DMS79 treated with DMSO at 0.1 percent for 48 hours (cell line): ENCODE data around the gene SPOCK1.
"Not testable (repeated sequence)": the region's sequence is repeated elsewhere in the genome, so short reads cannot be mapped to it uniquely, and the experiment has no call there.

Experiments used
- DNase-seq: peaks from one replicate; lab custom pipeline; 2025; lab: John Stamatoyannopoulos, UW

Gene SPOCK1

DNA sequence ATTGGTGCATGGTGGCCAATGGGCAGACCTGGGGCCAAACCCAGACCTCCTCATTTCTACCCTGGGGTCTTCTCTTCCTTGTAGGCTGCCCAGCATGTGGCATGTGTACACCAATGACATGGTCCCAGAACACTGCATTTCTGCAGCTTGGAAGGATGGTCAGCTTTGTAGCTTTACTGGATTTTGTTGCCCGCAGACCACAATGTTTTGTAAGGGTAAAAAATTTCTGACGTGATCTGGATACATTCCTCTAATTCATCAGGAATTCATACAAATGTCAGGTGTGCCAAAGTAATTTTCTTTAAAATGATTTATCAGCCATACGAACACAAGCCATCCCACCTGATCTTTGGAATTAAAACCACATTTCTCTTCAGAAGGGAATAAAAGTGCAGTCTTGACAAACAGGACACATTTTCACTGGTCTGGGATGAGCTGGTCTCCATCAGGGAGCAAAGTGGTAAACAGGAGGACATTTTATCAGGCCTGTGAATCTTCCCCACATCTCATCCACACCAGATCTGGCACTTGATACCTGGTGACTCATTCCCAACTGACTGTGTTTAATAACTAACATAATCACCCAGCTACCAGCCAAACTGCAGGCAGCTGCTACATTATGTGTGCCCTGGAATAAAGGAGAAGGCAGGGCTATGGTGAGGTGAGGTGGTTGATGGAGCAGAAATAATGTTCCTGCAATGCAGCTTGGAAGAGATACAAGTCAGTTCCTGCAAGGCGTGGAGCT, 103.9 kb downstream of the SPOCK1 start:
- peak; percentile 41 for DNase-seq

DNA sequence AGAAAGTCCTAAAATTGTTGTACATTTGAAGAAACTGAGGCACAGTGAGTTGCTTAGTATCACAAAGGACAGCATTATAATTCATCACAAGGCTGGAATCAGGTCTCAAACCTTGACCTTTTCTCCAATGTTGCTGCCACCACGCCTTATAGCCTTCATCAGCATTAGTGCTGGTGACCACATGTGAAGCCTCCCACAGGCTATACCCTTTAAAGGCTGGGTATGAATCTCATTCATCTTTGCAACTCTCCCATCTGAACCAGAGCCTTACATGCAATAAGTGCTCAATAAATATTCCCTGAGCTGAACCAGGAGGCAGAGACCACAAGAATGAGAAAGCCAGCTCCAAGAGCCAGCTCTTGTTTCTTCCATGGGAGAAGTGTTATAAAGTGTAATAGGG, 104.7 kb downstream of the SPOCK1 start:
- DNase-seq: no peak

DNA sequence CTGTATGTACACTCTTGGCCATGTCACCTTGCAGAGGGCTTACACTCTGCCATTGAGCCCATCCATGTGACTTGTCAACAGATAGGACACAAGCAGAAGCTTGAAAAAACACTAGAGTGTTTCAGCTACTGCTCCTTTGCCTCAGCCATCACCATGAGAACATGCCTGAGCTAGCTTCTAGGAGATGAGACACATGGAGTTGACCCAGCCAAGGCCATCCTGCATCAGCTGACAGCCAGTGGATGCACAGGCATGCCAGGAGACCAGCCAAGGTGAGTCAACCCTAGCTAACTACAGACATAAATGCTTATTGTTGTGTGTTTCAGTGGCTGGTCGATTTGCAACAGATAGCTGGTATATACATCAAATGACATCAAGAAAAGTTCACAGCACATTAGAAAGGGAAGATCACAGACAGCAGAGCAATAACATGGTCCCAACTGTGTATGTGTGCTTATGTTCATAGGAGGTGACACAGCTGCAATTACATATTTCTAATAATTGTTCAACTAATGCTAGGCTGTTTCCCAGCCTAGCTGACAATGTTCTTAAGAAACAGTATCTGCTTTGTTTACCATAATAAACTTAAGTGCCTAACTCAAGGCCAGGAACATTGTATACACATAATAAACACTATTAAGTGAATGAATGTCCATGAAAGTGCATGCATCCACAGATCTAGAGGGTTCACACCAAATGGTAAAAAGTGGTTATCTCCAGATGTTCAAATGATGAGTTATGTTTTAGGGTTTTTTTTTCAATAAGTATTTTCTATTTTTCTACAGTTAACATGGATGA, 105.7 kb downstream of the SPOCK1 start:
- DNase-seq: no peak

DNA sequence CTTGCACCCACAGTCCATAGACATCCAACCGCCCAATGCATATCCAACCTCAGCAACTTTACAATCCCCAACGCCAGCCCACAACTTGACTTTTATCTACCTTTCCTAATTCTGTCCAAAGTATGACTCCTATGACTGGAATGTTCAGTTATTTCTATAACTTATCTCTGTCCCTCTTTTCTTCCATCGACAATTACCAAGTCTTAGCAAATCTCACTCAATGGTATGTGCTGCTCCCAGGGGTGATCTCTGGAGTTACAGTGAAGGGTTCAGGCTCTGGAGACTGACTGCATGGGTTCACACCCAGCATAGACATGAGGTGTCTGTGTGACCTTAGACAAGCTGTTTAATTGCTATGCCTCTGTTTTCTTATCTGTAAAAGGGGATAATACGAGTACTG, 106.9 kb downstream of the SPOCK1 start:
- no peak for DNase-seq

DNA sequence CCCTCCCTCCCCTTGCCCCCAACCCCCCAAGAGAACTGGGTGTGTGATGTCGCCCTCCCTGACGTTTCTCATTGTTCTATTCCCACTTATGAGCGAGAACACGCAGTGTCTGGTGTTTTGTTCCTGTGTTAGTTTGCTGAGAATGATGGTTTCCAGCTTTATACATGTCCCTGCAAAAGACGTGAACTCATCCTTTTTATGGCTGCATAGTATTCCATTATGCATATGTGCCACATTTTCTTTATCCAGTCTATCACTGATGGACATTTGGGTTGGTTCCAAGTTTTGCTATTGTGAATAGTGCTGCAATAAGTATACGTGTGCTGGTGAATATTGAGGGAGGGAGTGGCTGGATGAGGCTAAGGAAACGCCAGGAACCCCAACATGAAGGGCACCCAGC, 108.1 kb downstream of the SPOCK1 start:
- not testable (repeated sequence) for DNase-seq

DNA sequence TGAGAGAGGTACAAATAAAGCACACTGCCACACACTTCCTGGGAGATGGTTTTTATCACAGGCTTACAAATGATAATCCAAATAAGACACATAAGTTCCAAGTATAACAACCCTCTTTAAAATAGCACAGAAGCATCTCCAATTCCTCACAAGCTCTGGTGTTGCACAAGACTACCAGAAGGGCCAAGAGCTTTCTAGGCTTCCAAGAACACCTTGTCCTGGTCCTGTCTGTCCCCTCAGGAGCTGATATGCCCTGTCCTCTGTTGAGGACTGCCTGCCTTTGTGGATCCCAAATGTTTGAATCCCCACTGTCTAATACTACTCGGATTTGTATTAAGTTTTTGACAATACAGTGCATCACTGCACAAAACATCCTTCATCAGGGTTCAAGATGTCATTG, 110.1 kb downstream of the SPOCK1 start:
- DNase-seq: no peak

DNA sequence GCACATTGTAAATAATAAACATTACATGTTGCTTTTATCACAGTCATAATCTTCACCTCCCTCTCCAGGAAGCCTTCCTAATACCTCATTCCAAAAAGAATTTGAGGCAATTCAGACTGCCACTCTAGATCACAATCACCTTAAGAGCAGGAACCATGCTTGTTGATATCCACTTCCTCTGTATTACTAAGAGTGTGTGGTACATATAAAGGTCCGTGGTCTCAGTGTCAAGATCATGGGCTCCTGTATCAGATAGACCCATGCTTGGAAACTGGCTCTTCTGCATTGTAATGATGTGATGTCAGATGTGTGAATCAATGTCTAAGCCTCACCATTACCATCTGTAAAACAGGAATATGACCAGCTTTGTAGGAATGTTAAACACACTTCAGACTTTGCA, 114.1 kb downstream of the SPOCK1 start:
- DNase-seq: no peak

DNA sequence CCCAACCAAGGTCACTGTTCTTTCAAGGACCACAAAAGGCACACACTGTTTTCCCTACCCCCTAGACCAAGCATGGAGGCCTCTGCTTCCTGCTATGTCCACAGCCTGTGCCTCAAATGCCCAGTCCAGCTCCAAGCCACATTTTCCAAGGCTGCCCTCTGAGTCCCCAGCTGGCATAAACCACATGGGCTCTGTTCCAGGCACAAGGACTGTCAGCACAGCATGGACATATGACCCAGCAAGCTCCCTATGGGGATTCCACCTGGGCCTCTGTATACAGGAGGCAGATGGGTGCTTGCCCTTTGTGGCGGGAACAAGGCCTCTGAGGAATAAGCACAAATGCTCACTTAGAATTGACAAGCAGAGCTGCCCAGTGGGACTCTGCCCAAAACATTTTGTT, 115.2 kb downstream of the SPOCK1 start:
- DNase-seq: no peak

DNA sequence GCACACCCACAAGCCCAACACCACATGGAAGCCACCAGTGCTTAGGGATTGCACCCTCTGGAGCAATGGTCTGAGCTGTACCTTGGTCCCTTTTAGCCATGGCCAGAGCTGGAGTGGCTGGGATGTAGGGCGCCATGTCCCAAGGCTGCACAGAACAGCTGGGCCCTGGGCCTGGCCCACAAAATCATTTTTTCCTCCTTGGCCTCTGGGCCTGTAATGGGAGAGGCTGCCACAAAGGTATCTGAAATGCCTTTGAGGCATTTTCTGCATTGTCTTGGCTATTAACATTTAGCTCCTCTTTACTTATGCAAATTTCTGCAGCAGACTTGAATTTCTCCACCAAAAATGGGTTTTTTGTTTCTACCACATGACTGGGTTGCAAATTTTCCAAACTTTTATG, 117.6 kb downstream of the SPOCK1 start:
- DNase-seq: no peak

DNA sequence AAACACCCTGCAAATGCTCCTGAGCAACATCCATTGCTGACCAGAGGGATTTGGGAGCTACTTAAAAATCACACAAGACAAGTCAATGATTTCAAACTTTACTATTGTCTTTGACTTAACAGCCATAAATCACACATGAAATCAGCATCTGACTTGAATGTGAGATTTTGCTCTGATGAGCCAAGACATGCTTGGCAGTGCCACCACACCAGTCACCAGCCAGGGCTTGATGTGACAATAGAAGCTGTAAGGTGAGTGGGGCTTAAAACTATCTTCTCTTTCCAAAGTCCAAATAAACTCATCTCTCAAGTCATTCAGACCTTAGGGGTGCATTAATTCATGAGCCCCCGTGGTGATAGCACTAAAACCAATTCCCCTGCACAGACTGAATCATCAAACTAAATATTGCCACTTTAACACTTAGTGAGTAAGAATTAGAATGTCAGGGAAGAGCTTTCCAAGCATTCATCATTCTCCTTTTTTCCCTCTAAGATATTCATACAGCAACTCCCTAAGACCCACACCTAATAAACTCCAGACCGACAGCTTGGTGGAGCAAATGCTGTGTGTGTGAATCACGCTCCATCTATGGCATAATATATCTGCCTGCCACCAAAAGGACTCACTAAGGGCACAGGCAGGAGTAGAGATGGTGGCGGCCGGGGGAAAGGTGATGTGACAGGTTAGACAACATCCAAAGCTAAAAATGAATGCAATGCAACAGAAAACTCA, 119.4 kb downstream of the SPOCK1 start:
- no peak for DNase-seq

DNA sequence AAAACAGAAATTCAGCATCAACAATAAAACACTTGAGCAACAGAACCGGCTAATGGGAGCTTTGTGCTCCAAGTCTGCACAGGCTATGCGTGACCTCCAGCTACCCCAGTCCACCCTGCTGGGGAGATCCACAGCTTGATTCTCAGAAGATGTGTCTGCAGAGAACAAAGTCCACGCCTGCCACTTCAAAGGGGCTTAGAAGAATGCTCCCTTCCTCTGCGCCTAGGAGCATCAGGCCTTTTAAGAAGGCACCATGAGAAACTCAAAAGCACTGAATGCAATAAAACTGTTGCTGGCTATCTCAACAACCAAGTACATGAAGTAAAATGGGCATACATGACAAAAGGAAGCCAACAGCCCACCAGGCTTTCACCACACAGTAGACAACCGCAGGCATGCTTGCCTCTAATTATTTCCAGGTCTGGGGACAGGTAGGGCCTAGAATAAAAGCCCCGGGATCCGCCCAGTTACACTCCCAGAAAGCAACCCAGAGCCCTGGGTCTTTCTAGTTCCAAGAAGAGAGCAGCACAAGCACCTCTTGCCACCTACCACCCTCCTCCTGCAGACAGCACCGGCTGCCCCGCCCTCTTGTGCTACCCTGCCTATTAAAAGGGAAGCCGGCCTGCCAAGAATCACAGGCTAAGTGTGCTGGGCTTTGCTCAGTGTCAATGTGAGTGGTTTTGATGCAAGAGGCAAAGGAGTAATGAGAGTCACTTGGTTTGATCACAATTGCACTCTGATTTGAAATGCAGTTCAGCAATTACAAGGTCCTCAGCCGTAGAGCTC, 123.2 kb downstream of the SPOCK1 start:
- DNase-seq: peak; percentile 79

DNA sequence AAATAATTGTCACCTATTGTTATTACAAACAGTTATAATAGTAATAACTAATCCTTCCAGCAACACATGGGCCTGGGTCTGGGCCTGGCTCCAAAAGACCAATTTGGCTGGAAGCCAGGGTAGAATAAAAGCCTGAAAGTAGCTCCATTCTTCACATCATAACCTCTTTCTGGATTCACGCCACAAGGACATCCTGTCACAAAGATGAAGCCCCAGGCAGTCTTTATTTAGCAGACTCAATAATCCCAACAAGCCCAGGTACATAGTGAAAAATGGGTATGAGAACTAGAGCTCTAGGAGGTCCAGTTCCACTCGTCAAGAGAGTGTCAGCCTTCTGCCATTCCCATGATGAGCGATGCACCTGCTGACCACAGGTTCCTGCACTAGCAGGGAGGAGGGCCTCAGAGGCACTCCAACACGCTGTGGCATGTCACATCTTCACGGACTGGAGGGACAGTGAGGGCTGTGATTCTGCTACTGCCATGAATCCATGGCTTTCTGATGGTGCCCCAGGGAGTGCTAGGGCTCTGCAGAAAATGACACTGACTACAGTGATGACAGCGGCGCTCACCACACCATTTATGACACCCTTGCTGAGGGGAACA, 124.9 kb downstream of the SPOCK1 start:
- DNase-seq: peak; percentile 84

DNA sequence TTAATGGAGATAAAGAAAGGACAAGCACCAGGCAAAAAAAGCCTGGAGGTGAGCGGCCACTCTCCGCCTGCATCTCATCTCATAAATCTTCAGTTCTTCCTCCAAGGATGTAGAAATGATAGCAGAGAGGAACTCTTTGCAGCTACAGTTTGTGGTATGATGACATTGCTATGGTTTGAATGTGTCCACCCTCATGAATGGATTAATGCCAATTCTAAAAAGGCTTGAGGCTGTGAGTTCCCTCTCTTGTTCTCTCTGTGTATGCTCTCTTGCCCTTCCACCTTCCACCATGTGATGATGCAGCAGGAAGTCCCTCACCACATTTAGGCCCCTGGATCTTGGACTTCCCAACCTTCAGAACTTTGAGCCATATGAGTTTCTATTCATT, 126.4 kb downstream of the SPOCK1 start:
- DNase-seq: no peak

DNA sequence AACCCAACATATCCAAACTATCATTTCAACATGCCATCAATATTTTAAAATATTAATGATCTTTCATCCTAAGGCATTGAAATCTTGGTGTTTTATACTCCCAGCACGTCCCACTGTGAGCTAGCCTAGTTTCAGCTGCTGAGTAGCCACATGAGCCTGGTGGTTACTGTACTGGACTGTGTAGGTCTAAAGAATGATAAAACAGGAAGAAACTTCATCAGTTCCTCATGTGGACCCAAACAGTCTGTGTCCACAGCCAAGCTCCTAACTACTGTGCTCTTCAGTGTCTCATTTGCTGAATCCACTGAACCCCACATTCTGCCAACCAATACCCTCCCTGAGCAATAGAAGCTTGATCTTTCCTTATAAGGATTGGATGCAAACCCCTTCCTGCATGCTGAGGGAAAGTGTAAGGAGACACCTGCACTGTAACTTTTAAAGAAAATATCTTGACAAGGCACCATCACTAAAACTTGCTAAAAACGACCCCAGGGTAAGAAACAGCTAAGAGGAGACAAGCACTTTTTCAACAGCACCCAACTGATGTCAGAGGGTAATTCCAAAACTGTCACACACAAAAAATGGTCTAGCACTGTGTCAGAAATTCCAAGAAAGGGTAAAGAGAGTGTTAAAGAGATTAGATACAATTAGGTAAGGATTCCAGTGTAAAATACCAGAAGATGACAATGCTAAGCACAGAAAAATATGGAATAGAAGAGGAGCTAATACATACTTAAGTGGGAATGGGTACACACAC, 126.9 kb downstream of the SPOCK1 start:
- DNase-seq: no peak

DNA sequence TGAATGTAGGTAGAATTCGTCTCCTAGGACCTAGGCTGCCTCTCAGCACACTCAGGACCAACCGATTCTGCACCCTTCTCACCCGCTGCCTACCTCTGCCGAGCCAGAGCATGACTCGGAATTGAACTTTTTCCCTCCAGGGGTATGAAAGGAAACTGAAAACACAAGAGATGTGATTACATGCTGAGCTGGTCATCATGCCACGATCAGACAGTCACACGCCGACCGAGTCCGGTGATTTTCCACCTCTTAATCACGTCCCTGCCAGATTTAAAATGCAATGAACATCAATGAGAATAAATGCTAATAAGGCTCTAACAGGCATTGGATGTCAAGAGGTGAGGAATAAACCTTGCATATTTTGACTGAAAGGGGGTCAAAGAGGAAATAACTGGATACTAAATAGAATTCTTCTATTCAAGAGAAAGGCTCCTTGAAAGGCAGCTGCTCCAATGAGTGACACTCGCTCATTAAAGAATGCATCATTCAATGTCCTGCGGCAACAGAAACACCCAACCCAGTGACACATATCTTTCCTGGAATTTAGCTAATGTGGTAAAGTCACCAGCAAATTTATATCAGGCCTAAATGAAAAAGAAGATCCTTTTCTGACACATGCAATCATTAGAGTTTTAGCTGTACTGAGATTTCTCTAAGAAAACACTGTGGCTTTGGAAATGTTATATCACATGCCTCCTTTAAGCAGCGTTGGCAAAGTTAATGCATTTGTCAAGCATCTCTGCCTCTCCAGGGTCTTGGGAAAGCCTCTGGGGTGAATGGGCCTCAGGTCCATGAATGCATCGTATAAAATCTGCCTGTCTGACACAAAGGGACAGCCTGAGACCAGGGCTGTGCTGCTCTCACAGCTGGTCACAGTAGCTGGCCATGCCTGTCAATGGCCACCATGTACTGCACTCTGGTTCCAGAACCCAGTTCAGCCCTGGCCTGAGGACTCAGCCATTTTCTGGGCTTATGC, 128.7 kb downstream of the SPOCK1 start:
- no peak for DNase-seq

DNA sequence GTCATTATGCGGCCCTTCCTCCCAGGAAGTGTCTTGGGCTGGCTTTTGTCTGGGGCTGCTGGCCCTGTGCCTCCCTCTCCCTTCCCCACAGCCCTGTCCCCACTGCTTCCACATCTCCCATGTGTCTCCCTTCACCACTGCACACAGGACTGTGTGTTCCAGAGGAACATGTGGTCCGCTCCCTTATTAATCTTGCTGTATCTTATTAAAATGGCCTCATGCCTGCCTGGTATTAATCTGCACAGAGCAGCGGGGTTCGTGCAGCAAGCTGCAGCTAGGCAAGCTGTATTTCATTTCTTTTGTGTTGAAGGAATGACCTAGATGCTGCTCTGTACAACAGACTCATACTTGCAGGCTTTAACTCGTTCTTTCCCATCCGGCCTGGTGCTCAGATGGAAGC, 130.5 kb downstream of the SPOCK1 start:
- no peak for DNase-seq

DNA sequence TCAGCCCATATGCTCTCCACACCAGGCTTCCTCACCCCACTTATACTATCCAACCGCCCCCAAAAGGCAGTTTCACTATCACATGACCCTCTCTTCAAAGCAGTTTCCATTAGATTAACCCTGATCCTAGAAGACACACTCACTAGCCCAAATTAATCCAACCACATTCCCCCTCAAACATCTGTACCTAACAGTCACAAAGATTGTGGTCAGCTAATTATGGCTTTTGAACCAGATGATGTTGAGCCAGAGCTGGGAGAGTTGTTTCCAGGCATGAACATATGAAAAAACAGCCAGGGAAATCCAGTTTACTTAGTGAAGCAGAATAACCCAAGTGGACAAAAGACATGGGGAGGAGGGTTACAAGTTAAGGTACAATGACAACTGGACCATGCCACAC, 131.2 kb downstream of the SPOCK1 start:
- no peak for DNase-seq

DNA sequence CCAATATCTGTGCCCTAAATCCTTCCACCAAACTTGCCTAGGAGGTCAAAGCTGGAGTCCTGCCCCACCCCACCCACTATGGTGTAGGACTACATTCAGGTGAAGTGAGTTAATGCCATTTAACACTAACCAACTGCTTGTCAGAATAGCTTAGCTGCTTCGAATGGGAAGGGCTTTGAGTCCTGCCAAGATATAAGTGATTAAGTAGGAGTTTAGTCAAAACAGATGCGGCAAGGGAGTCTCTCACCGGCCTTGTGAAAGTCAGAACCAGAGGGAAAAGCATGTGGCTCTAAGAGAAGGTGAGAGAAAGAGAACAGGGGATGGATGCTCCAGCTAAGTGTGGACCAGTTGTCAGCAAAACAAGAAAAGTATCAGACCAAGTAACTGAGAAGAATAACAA, 132.6 kb downstream of the SPOCK1 start:
- DNase-seq: no peak

DNA sequence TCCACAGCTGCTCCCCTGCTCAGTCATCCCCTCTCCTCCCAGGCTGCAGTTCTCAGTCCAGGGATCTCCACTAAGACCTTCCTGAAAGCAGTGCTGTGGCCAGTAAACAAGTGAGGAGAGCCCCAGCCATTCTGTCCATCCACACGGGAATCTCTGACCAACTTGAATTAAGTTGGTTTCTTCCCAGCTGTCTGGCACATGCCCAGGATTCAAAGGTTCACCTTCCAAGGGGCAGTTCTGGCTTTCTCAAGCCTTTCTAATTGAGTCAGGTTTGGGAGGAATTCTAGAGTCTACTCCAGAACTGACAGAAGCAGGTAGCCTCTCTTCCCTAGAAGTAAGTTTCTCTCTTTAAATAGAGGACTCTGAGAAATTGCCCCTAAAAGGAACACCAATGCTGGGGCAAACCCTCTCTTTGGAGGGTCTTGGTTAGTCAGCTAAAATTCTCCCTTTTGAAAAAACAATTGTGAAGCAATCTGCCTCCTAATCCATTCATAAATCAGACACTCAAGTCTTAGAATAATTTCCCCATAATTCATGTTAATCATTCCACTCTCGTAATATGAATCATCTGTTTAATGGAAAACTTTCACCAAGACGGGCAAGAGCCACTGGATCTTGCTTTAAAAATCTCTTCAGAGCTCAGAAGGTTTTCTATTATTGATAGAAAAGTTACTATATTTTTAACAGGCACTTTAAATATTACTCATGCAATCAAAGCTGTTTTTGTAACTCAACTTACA, 133.8 kb downstream of the SPOCK1 start:
- DNase-seq: no peak
